GM21528 (cell line): ENCODE measurements around the gene TPX2.
A peak's percentile ranks its signal among the peaks of the same experiment; 100 is the strongest.

ENCODE experiments used
- ATAC-seq: cut with Tn5 transposase; IDR thresholded peaks from one replicate; pipeline ENCODE4 v1.9.1; 2021; ENCODE audit warnings: mild to moderate bottlenecking, moderate library complexity; ENCODE audit not compliant: unreplicated experiment, low FRiP score

TPX2 gene, protein sequence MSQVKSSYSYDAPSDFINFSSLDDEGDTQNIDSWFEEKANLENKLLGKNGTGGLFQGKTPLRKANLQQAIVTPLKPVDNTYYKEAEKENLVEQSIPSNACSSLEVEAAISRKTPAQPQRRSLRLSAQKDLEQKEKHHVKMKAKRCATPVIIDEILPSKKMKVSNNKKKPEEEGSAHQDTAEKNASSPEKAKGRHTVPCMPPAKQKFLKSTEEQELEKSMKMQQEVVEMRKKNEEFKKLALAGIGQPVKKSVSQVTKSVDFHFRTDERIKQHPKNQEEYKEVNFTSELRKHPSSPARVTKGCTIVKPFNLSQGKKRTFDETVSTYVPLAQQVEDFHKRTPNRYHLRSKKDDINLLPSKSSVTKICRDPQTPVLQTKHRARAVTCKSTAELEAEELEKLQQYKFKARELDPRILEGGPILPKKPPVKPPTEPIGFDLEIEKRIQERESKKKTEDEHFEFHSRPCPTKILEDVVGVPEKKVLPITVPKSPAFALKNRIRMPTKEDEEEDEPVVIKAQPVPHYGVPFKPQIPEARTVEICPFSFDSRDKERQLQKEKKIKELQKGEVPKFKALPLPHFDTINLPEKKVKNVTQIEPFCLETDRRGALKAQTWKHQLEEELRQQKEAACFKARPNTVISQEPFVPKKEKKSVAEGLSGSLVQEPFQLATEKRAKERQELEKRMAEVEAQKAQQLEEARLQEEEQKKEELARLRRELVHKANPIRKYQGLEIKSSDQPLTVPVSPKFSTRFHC

DNA sequence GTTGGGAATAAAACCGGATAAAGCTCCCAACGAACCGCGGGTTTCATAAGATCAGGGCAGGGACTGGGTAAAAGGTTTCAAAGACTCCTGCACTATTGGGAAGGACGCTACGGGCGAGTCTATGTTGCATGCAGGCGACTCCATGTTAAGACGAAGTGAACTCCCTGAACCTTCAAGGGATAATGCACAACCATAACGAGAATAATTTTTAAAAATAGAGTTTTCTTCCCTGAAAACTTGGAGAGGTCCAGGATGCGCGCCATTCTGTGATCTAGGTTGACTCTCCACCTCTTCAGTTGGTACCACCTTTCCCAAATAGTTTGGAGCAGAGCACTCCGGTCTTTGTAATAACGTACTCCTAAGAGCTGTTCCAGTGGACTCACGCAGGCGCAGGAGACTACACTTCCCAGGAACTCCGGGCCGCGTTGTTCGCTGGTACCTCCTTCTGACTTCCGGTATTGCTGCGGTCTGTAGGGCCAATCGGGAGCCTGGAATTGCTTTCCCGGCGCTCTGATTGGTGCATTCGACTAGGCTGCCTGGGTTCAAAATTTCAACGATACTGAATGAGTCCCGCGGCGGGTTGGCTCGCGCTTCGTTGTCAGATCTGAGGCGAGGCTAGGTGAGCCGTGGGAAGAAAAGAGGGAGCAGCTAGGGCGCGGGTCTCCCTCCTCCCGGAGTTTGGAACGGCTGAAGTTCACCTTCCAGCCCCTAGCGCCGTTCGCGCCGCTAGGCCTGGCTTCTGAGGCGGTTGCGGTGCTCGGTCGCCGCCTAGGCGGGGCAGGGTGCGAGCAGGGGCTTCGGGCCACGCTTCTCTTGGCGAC lies at the start of gene TPX2:
TPX2 (plus strand) TSS at position 562 of the 821 bp plus-strand sequence. CDS start 18,187 bp downstream, outside the sequence.
- peak; percentile 95 for ATAC-seq

- no peak for ATAC-seq
Measured at GRCh38 chr20:31690124-31690666, 48.9 kb upstream of the TPX2 start.

- ATAC-seq, result no peak
Measured at GRCh38 chr20:31691646-31692275, 47.3 kb upstream of the TPX2 start.

GRCh38 chr20:31693402-31693801 lies 45.7 kb upstream of the TPX2 start:
- ATAC-seq, result no peak

GRCh38 chr20:31693987-31694661 lies 45.0 kb upstream of the TPX2 start:
- ATAC-seq, result no peak

GRCh38 chr20:31694842-31695593 lies 44.1 kb upstream of the TPX2 start:
- ATAC-seq, result no peak

DNA sequence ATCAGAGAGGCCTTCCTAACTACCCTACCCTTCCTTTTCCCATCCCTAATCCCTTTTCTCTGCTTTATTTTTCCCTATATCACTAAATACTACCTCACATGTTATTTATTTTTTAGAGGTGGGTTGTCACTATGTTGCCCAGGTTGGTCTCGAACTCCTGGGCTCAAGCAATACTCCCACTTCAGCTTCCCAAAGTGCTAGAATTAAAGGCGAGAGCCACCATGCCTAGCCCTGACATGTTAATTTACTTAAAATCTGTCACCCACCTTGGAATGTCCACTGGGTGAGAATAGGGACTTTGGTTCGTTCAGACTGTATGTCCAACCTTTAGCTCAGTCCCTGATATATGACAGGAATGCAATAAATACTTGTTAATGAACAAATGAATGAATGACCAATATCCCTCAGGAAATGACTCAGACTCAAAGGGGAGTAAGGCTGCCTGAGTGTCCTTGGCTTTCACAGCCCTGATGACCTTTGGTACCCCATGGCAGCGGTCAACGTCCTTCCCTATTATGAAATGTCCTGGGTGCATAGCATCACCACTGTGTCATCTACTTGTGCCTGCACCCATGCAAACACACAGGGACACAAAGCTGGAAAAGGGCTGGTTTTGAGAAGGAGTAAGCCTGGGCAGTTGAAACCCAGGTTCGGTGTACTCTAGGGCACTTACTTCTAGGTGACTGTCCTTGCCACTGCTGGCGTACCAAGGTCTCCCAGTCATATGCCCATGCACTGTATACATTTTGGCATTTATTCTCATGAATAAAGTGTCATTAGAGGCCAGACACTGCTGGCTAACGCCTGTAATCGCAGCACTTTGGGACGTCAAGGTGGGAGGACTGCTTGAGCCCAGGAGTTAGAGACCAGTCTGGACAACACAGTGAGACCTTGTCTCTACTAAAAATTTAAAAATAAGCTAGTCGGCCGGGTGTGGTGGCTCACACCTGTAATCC lies 43.0 kb upstream of the TPX2 start:
- ATAC-seq, result no peak

DNA sequence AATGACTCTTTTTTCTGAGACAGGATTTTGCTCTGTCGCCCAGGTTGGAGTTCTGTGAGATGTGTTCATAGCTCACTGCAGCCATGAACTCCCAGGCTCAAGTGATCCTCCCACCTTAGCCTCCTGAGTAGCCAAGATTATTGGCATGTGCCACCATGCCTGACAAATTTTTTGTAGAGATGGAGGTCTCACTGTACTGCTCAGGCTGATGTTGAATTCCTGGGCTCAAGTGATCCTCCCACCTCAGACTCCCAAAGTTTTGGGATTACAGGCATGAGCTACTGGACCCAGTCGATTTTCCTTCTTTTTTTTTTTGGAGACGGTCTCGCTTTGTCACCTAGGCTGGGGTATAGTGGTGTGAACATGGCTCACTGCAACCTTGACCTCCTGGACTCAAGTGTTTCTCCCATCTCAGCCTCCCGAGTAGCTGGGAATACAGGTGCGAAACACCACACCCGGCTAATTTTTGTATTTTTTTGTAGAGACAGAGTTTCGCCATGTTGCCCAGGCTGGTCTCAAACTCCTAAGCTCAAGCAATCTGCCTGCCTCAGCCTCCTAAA lies 40.8 kb upstream of the TPX2 start:
- no peak for ATAC-seq

GRCh38 chr20:31698803-31699718 lies 40.0 kb upstream of the TPX2 start:
- peak; percentile 95 for ATAC-seq

- no peak for ATAC-seq
Measured at GRCh38 chr20:31699801-31700728, 39.0 kb upstream of the TPX2 start.

DNA sequence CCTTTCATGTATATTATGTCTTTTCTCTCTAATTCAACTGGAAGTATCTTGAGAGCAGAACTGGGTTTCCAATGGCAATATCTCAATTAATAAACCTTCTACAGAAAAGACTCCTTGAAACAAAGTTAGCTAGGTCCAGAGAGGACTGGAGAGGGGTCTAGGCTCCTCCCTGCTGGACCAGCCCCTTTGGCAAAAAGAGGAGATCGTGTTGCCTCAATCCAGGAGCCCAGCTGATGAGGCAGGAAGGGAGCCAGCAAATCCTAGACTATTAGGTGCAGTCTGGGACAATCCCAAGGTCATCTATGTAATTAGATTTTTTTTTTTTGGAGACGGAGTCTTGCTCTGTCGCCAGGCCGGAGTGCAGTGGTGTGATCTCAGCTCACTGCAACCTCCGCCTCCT lies 38.3 kb upstream of the TPX2 start:
- no peak for ATAC-seq

GRCh38 chr20:31701591-31701990 lies 37.5 kb upstream of the TPX2 start:
- no peak for ATAC-seq

- no peak for ATAC-seq
Measured at GRCh38 chr20:31704225-31705119, 34.6 kb upstream of the TPX2 start.

DNA sequence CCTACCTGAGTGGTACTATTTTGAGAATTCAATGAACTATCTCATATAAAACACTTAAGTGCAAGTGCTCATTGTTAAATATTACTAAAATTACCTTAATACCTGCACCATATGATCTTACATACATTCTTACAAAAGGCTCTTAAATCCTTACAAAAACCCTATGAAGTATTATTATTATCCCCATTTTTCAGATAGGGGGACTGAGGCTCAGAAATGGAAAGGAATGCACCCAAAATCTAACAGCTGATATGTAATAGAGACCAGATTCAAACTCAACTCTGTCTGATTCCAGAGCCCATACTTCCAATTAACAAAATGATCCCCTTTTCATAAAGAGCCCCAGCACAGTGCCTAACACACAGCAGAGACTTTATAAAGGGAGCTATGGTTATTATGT lies 33.9 kb upstream of the TPX2 start:
- no peak for ATAC-seq
